ENCODE results near the gene ATP8A2.

- TF ChIP-seq TEAD1 (CRISPR knock-in tag; IDR thresholded peaks at IDR 0.05) (no peak), ZNF263 (CRISPR knock-in tag; IDR thresholded peaks at IDR 0.05; ENCODE audit: low read depth) (no peak), ZSCAN18 (CRISPR knock-in tag; IDR thresholded peaks at IDR 0.05) (no peak), CREB1 (CRISPR knock-in tag; IDR thresholded peaks at IDR 0.05) (no peak), NR3C1 (CRISPR knock-in tag; conservative IDR thresholded peaks at IDR 0.05; ENCODE audit: low read depth) (no peak), NFYB (CRISPR knock-in tag; conservative IDR thresholded peaks at IDR 0.05; ENCODE audit: low read depth) (no peak)
- TF ChIP-seq, protein P1, sequence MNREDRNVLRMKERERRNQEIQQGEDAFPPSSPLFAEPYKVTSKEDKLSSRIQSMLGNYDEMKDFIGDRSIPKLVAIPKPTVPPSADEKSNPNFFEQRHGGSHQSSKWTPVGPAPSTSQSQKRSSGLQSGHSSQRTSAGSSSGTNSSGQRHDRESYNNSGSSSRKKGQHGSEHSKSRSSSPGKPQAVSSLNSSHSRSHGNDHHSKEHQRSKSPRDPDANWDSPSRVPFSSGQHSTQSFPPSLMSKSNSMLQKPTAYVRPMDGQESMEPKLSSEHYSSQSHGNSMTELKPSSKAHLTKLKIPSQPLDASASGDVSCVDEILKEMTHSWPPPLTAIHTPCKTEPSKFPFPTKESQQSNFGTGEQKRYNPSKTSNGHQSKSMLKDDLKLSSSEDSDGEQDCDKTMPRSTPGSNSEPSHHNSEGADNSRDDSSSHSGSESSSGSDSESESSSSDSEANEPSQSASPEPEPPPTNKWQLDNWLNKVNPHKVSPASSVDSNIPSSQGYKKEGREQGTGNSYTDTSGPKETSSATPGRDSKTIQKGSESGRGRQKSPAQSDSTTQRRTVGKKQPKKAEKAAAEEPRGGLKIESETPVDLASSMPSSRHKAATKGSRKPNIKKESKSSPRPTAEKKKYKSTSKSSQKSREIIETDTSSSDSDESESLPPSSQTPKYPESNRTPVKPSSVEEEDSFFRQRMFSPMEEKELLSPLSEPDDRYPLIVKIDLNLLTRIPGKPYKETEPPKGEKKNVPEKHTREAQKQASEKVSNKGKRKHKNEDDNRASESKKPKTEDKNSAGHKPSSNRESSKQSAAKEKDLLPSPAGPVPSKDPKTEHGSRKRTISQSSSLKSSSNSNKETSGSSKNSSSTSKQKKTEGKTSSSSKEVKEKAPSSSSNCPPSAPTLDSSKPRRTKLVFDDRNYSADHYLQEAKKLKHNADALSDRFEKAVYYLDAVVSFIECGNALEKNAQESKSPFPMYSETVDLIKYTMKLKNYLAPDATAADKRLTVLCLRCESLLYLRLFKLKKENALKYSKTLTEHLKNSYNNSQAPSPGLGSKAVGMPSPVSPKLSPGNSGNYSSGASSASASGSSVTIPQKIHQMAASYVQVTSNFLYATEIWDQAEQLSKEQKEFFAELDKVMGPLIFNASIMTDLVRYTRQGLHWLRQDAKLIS (CRISPR knock-in tag; IDR thresholded peaks at IDR 0.05; ENCODE audit: borderline replicate concordance): no peak
Measured at GRCh38 chr13:25819856-25820530, 448.2 kb downstream of the ATP8A2 start.

Measured in WTC11 (cell line).